Ishikawa (cell line): ENCODE data around the gene GALNT9.

Source experiments
- EP300 ChIP-seq: IDR thresholded peaks from 2 replicates; pipeline ENCODE4 v1.6.1; 2012; ENCODE audit warnings: borderline replicate concordance
- FOXM1 ChIP-seq: IDR thresholded peaks from 2 replicates; pipeline ENCODE4 v1.6.1; 2012; ENCODE audit warnings: low read depth, borderline replicate concordance
- TF ChIP-seq, protein P1 (sequence below): IDR thresholded peaks from 2 replicates; pipeline ENCODE4 v1.6.1; 2012
- TF ChIP-seq, protein P2 (sequence below): IDR thresholded peaks from 2 replicates; pipeline ENCODE4 v1.6.1; 2012; ENCODE audit warnings: low read depth, mild to moderate bottlenecking

DNA sequence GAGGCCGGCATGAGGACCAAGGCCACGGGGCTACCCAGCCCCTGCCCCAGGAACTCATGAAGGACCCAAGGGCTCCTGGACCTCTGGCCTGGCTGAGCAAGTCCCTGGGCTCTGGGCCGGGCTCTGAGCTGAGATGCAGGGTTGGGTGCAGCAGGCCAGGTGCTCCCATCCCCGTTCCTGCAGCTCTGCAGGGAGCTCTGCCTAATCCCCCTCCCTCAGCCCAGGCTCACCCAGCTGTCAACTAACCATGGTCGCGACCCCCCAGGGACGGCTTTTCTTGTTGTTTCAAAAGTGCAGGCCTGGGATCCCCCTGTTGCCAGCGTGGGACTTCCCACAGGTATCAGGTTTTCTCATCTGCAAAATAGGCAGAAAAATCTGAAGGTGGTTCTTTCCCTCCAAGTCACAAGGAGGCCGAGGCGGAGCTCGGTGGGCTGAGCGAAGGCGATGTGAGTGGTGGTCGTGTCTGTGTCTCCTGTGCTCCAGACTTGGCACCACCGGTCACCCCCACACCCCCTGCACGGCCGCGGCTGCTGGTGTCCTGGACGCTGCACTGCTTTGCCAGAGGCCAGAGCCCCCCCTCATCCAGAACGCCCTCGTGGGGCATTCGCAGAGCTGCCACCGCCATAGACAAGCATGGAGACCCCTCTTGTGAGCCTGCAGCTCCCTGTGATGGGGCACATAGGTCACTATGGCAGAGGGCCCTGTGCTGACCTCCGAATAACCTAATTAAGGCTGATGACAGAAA lies 22.5 kb upstream of the GALNT9 start:
- no peak for TF ChIP-seq EP300
- TF ChIP-seq, protein P1, sequence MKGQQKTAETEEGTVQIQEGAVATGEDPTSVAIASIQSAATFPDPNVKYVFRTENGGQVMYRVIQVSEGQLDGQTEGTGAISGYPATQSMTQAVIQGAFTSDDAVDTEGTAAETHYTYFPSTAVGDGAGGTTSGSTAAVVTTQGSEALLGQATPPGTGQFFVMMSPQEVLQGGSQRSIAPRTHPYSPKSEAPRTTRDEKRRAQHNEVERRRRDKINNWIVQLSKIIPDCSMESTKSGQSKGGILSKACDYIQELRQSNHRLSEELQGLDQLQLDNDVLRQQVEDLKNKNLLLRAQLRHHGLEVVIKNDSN = no peak
- no peak for TF ChIP-seq FOXM1
- TF ChIP-seq, protein P2, sequence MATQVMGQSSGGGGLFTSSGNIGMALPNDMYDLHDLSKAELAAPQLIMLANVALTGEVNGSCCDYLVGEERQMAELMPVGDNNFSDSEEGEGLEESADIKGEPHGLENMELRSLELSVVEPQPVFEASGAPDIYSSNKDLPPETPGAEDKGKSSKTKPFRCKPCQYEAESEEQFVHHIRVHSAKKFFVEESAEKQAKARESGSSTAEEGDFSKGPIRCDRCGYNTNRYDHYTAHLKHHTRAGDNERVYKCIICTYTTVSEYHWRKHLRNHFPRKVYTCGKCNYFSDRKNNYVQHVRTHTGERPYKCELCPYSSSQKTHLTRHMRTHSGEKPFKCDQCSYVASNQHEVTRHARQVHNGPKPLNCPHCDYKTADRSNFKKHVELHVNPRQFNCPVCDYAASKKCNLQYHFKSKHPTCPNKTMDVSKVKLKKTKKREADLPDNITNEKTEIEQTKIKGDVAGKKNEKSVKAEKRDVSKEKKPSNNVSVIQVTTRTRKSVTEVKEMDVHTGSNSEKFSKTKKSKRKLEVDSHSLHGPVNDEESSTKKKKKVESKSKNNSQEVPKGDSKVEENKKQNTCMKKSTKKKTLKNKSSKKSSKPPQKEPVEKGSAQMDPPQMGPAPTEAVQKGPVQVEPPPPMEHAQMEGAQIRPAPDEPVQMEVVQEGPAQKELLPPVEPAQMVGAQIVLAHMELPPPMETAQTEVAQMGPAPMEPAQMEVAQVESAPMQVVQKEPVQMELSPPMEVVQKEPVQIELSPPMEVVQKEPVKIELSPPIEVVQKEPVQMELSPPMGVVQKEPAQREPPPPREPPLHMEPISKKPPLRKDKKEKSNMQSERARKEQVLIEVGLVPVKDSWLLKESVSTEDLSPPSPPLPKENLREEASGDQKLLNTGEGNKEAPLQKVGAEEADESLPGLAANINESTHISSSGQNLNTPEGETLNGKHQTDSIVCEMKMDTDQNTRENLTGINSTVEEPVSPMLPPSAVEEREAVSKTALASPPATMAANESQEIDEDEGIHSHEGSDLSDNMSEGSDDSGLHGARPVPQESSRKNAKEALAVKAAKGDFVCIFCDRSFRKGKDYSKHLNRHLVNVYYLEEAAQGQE = no peak
